Endothelial cell of umbilical vein (primary cell): ENCODE data around the gene ZNF503. TPM values are rescaled to one million over a fixed set of nuclear protein-coding genes. Genes with fewer than 3 reads are reported as not detected.

Experiments used
- BruUV-seq: library from RNA; stranded (reverse); fragments of 400-500 nt; replicated peaks from 2 replicates; lab custom pipeline; 2021; lab: Mats Ljungman, UMichigan
- CTCF ChIA-PET: fragments of 300-600, 350-600 bp; sonication (Branson Sonifier 250); formaldehyde crosslinking; loops from one replicate; lab custom pipeline; 2021; ENCODE audit warnings: antibody characterized with exemption, inconsistent platforms; lab: Charles Lee
- POLR2A ChIA-PET: fragments of 300-600, 350-600 bp; sonication (Branson Sonifier 250); formaldehyde crosslinking; loops from one replicate; lab custom pipeline; 2021; ENCODE audit warnings: antibody characterized with exemption, inconsistent platforms; lab: Charles Lee
- DNase-seq: peaks from one replicate; pipeline ENCODE4 v3.0.0-alpha.2; 2011; ENCODE audit warnings: low read depth, low spot score
- FAIRE-seq: peaks from 2 replicates; lab custom pipeline; 2011; peaks lifted over from hg19 to GRCh38; lab: Jason Lieb, UNC
- H2AFZ ChIP-seq: 2 replicates; pipeline ENCODE4 v1.6.0; 2012; ENCODE audit warnings: low read depth, low read length, control low read depth, inconsistent platforms
- H3K27ac ChIP-seq: 2 replicates; pipeline ENCODE4 v1.5.1; 2011; ENCODE audit warnings: low read depth, mild to moderate bottlenecking, control low read depth, low read length, moderate library complexity; ENCODE audit not compliant: insufficient read depth
- H3K27me3 ChIP-seq, 2 experiments: 2 replicates each; pipeline versions ENCODE4 v1.6.0 to v1.6.1; 2011; ENCODE audit warnings: low read length in 2 of 2, mixed read lengths in 1 of 2; ENCODE audit not compliant: control insufficient read depth in 2 of 2, insufficient read depth in 2 of 2
- H3K36me3 ChIP-seq, 2 experiments: 2 replicates in 1 of 2; 3 replicates in 1 of 2; pipeline ENCODE4 v1.5.1; 2011; ENCODE audit warnings: low read length in 2 of 2, mild to moderate bottlenecking in 1 of 2, moderate library complexity in 1 of 2; ENCODE audit not compliant: control insufficient read depth in 2 of 2, insufficient read depth in 2 of 2; ENCODE audit errors: extremely low read depth in 1 of 2
- H3K4me1 ChIP-seq: 3 replicates; pipeline ENCODE4 v1.5.1; 2011; ENCODE audit warnings: mild to moderate bottlenecking, low read length; ENCODE audit not compliant: control insufficient read depth, insufficient read depth; ENCODE audit errors: extremely low read depth
- H3K4me2 ChIP-seq: 2 replicates; pipeline ENCODE4 v1.6.1; 2011; ENCODE audit warnings: low read length, control low read depth, mixed read lengths; ENCODE audit not compliant: insufficient read depth
- H3K4me3 ChIP-seq, 3 experiments: fragments of 200-600 bp in 1 of 3; sonication (generic), shearing (Covaris generic) in 1 of 3; replicated peaks in 1 of 3; 2 replicates each; pipeline ENCODE4 v1.5.1; 2011 to 2016; ENCODE audit warnings: control low read depth in 3 of 3, low read length in 3 of 3, mild to moderate bottlenecking in 2 of 3, inconsistent platforms in 1 of 3, low read depth in 1 of 3, moderate library complexity in 1 of 3; ENCODE audit not compliant: insufficient read depth in 1 of 3
- H3K79me2 ChIP-seq: 2 replicates; pipeline ENCODE4 v1.6.0; 2012; ENCODE audit warnings: low read length, inconsistent platforms; ENCODE audit not compliant: control insufficient read depth, insufficient read depth
- H3K9ac ChIP-seq: replicated peaks from 2 replicates; pipeline ENCODE3; 2011; ENCODE audit warnings: low read length, control low read depth; ENCODE audit not compliant: insufficient read depth; ENCODE audit errors: extremely low read depth
- H3K9me1 ChIP-seq: replicated peaks from 3 replicates; pipeline ENCODE4 v1.6.0; 2011; ENCODE audit warnings: mild to moderate bottlenecking, low read length; ENCODE audit not compliant: control insufficient read depth, insufficient read depth; ENCODE audit errors: extremely low read depth
- H3K9me3 ChIP-seq: replicated peaks from 2 replicates; pipeline ENCODE4 v1.5.1; 2012; ENCODE audit warnings: low read length, inconsistent platforms; ENCODE audit not compliant: control insufficient read depth, insufficient read depth
- H4K20me1 ChIP-seq: replicated peaks from 2 replicates; pipeline ENCODE3; 2011; ENCODE audit warnings: mild to moderate bottlenecking, low read length; ENCODE audit not compliant: control insufficient read depth, insufficient read depth; ENCODE audit errors: extremely low read depth
- EZH2 ChIP-seq: IDR thresholded peaks from 2 replicates; pipeline ENCODE4 v1.6.1; 2012; ENCODE audit warnings: borderline replicate concordance, low read depth, mild to moderate bottlenecking, moderate library complexity, low read length, inconsistent platforms; ENCODE audit not compliant: severe bottlenecking
- FOS ChIP-seq: IDR thresholded peaks from 2 replicates; pipeline ENCODE4 v1.6.1; 2011; ENCODE audit warnings: mild to moderate bottlenecking, low read length, moderate library complexity, borderline replicate concordance; ENCODE audit not compliant: insufficient read depth
- GATA2 ChIP-seq: IDR thresholded peaks from 2 replicates; pipeline ENCODE4 v1.7.0; 2011; ENCODE audit warnings: low read depth, mild to moderate bottlenecking, moderate library complexity, mixed read lengths, low read length; ENCODE audit not compliant: insufficient read length, insufficient read depth
- JUN ChIP-seq: IDR thresholded peaks from 2 replicates; pipeline ENCODE4 v1.6.1; 2011; ENCODE audit warnings: borderline replicate concordance, low read depth; ENCODE audit not compliant: insufficient read length, insufficient read depth
- POLR2A ChIP-seq: IDR thresholded peaks from 2 replicates; pipeline ENCODE4 v1.6.1; 2012; ENCODE audit warnings: low read depth, mild to moderate bottlenecking, control low read depth, low read length
- POLR2AphosphoS5 ChIP-seq: IDR thresholded peaks from 2 replicates; pipeline ENCODE4 v1.6.1; 2012; ENCODE audit warnings: low read depth, mild to moderate bottlenecking, control low read depth, low read length, moderate library complexity; ENCODE audit not compliant: insufficient read depth
- dilution Hi-C: fragments of 300-500 bp; cut with MboI; formaldehyde crosslinking; loops from one replicate; pipeline ENCODE4 v1.15.0; 2019; ENCODE audit warnings: low sequenced_read_pairs; ENCODE audit not compliant: extremely low pct_ligation_motif_present
- intact Hi-C: fragments of 100-400 bp; cut with micrococcal nuclease; formaldehyde crosslinking; loops from one replicate; pipeline ENCODE4 v1.10.0; 2022
- polyA plus RNA-seq, 4 experiments: library from polyadenylated mRNA; depleted of rRNA in 3 of 4; stranded (reverse) in 3 of 4; unstranded in 1 of 4; fragments of >200 nt; gene quantifications; 2 replicates each; pipeline versions ENCODE4 v1.2.1 to v1.2.3, GENCODE V29; 2011 to 2012; ENCODE audit warnings: missing spikeins in 1 of 4
- total RNA-seq: library from RNA; stranded (reverse); gene quantifications from 2 replicates; pipeline ENCODE4 v1.2.3, GENCODE V29; 2021
- TF ChIP-seq, protein P1 (sequence below): IDR thresholded peaks from 2 replicates; pipeline ENCODE4 v1.6.1; 2011; ENCODE audit not compliant: insufficient read depth, insufficient read length
- TF ChIP-seq, protein P2 (sequence below), 2 donors: IDR thresholded peaks; 1 replicate in 1 of 2; 2 replicates in 1 of 2; pipeline ENCODE4 v1.5.1; 2011; ENCODE audit warnings: low read length in 2 of 2, mild to moderate bottlenecking in 2 of 2, moderate library complexity in 2 of 2, control low read depth in 1 of 2, inconsistent platforms in 1 of 2, low read depth in 1 of 2; ENCODE audit not compliant: insufficient read depth in 1 of 2; ENCODE audit errors: extremely low read depth in 1 of 2

ZNF503 gene
- total and polyA plus RNA-seq, 2 donors (not counting 3 experiments of a cell fraction or from before 2014, with no cell fraction given) = 0.58 to 2.2 TPM

DNA sequence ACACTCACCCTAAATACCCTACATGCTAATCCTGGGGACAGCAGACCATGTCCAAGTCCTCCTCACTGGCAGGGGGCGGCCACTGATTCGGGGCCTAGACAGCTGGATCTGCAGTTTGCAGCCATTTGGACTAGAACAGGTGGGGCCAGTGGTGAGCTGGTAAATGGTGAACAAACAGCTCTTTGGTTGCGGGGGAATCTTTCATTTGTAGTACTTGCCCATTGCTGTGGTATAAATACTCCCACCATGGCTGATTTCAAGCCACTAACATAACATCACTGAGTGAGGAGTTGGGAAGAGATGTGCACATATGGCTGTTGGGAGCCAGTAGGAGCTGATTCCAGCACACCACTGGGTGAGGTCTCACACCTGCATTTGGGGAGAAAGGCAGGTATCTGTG lies 13.5 kb downstream of the ZNF503 start:
- POLR2A ChIA-PET = no interaction called here
- no peak overlapping the region for H3K27ac ChIP-seq
- no peak overlapping the region for H3K9ac ChIP-seq
- no TSS peak for BruUV-seq
- FAIRE-seq (no peak), DNase-seq (no peak)
- H3K27me3 ChIP-seq = no peaks in the 10 kb centered on the region
- no peak overlapping the region for H3K4me3 ChIP-seq
- intact Hi-C loops (no loop called here), dilution Hi-C loops (no loop called here)
- no peak overlapping the region for H3K4me2 ChIP-seq
- no peaks in the 10 kb centered on the region for H4K20me1 ChIP-seq
- H3K9me1 ChIP-seq = no peaks in the 10 kb centered on the region
- TF ChIP-seq EZH2 (no peak), POLR2A (no peak), FOS (no peak), POLR2AphosphoS5 (no peak)
- TF ChIP-seq, protein P1, sequence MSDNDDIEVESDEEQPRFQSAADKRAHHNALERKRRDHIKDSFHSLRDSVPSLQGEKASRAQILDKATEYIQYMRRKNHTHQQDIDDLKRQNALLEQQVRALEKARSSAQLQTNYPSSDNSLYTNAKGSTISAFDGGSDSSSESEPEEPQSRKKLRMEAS = no peak
- TF ChIP-seq, protein P2, sequence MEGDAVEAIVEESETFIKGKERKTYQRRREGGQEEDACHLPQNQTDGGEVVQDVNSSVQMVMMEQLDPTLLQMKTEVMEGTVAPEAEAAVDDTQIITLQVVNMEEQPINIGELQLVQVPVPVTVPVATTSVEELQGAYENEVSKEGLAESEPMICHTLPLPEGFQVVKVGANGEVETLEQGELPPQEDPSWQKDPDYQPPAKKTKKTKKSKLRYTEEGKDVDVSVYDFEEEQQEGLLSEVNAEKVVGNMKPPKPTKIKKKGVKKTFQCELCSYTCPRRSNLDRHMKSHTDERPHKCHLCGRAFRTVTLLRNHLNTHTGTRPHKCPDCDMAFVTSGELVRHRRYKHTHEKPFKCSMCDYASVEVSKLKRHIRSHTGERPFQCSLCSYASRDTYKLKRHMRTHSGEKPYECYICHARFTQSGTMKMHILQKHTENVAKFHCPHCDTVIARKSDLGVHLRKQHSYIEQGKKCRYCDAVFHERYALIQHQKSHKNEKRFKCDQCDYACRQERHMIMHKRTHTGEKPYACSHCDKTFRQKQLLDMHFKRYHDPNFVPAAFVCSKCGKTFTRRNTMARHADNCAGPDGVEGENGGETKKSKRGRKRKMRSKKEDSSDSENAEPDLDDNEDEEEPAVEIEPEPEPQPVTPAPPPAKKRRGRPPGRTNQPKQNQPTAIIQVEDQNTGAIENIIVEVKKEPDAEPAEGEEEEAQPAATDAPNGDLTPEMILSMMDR (IDR thresholded peaks at IDR 0.05; ENCODE audit: extremely low read depth in 1 of 2, insufficient read depth in 1 of 2, low read depth in 1 of 2, low read length in 2 of 2) = no peak
- CTCF ChIA-PET = no interaction called here
- H2AFZ ChIP-seq = no peak overlapping the region
- no peaks in the 10 kb centered on the region for H3K4me1 ChIP-seq
- H3K36me3 ChIP-seq = no peaks in the 10 kb centered on the region
- no peaks in the 10 kb centered on the region for H3K9me3 ChIP-seq
- no peaks in the 10 kb centered on the region for H3K79me2 ChIP-seq

DNA sequence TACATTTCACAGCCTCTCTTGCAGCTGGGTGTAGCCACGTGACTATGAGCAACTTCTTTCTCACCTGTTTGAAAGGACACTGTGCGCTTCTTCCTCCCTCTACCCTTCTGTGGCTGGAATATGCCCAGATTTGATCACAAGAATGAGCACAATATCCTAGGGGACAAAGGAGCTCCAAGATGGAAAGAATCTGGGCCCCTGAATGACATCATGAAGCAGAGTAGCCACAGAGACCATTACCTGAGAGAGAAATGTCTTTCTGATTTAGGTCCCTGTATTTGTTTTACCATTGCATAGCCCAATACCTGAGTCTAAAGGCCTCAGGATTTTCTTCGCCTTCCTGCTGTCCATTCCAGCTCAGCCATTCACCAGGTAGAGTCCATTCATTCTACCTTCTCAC lies 15.4 kb downstream of the ZNF503 start:
- BruUV-seq = no TSS peak
- ChIA-PET CTCF (interaction anchor here (1.4 kb wide), 1 partner anchor 9 kb away, joined by 9 read pairs; no protein-coding TSS in a partner anchor), POLR2A (no interaction called here)

More for the DNA sequence above, 15.4 kb downstream of the ZNF503 start:
- Histone ChIP-seq H2AFZ (no peak overlapping the region), H3K4me1 (no peaks in the 10 kb centered on the region), H3K36me3 (no peaks in the 10 kb centered on the region), H3K79me2 (no peaks in the 10 kb centered on the region), H3K9me3 (no peaks in the 10 kb centered on the region), H4K20me1 (no peaks in the 10 kb centered on the region), H3K4me3 (no peak overlapping the region), H3K27ac (no peak overlapping the region), H3K9ac (no peak overlapping the region), H3K9me1 (no peaks in the 10 kb centered on the region), H3K27me3 (no peaks in the 10 kb centered on the region), H3K4me2 (no peak overlapping the region)
- FAIRE-seq (no peak), DNase-seq (no peak)
- dilution Hi-C loops = no loop called here
- TF ChIP-seq GATA2 (no peak), POLR2AphosphoS5 (no peak), JUN (no peak), FOS (no peak), EZH2 (no peak), POLR2A (no peak)
- TF ChIP-seq, protein P2 (IDR thresholded peaks at IDR 0.05; ENCODE audit: extremely low read depth in 1 of 2, insufficient read depth in 1 of 2, low read depth in 1 of 2, low read length in 2 of 2) = no peak
- TF ChIP-seq, protein P1 = no peak
- intact Hi-C loops = no loop called here
